Measurements from ENCODE around the gene NPHP4. TPM values are rescaled to one million over a fixed set of nuclear protein-coding genes. Genes with fewer than 3 reads are reported as not detected.

The NPHP4 gene
- total and polyA plus RNA-seq, 9 of the 15 experiments (the other 6 are each of a cell fraction or from before 2014, with no cell fraction given): 0.52 to 26.2 (median 6.7) TPM

- POLR2A ChIA-PET: interaction anchor here (0.7 to 2.4 kb wide), 5 partner anchors 9 to 75 kb away, joined by 3 to 7 read pairs (median 4); no protein-coding TSS in a partner anchor
- in situ Hi-C loops (cut with MboI): no loop called here
- no peak for FAIRE-seq
- no peaks in the 10 kb centered on the region for H3K27me3 ChIP-seq (ENCODE audit: control insufficient read depth in 2 of 2, insufficient read depth in 2 of 2, low read length in 2 of 2)
- H3K9ac ChIP-seq (ENCODE audit: insufficient read depth in 1 of 2, low read depth in 2 of 2, low read length in 2 of 2): peak overlapping the region in 1 of 2 experiments; percentile 23; a peak in 1 of 4 replicates
- no peak for DNase-seq (ENCODE audit: extremely low read depth in 1 of 4, low spot score in 3 of 4)
- TF ChIP-seq CTCF (IDR thresholded peaks at IDR 0.05 in 2 of 3, conservative IDR thresholded peaks at IDR 0.05 in 1 of 3; ENCODE audit: insufficient read depth in 2 of 3, low read depth in 1 of 3, low read length in 3 of 3) (peak in 1 of 3 experiments; percentile 58; a peak in 2 of 6 replicates), EP400 (IDR thresholded peaks at IDR 0.05) (no peak), ZBTB8A (IDR thresholded peaks at IDR 0.05; ENCODE audit: partially characterized antibody) (no peak), POLR2G (IDR thresholded peaks at IDR 0.05; ENCODE audit: low read depth, low read length) (peak; percentile 32; the same call in 1 of the 2 replicates)
- no peak overlapping the region for H3K27ac ChIP-seq (ENCODE audit: extremely low read depth, low read depth, low read length)
- H2AFZ ChIP-seq (ENCODE audit: low read depth, low read length): no peak overlapping the region
- WGBS (ENCODE audit: insufficient coverage, low coverage, missing lambda C conversion rate): 78% methylated on average over 33 of the region's 33 CpGs
- H3K9me1 ChIP-seq (ENCODE audit: control insufficient read depth, insufficient read depth, low read length): peaks cover 10% of the 10 kb centered on the region
- H3K4me2 ChIP-seq (ENCODE audit: insufficient read depth, low read length): no peak overlapping the region
- intact Hi-C loops (cut with micrococcal nuclease): no loop called here
- peaks cover 35% of the 10 kb centered on the region for H4K20me1 ChIP-seq (replicated peaks; ENCODE audit: control insufficient read depth, insufficient read depth, low read length)
- no peaks in the 10 kb centered on the region for H3K36me3 ChIP-seq (ENCODE audit: control insufficient read depth, insufficient read depth, low read length)
- H3K4me3 ChIP-seq: no peak overlapping the region
- H3K79me2 ChIP-seq (ENCODE audit: control insufficient read depth, insufficient read depth, low read length): no peaks in the 10 kb centered on the region; the same call in 2 of the 3 replicates
- CTCF ChIA-PET (ENCODE audit: low intra/inter-chr PET ratio): no interaction called here
- H3K4me1 ChIP-seq (replicated peaks in 1 of 2; ENCODE audit: control insufficient read depth in 2 of 2, insufficient read depth in 2 of 2, low read length in 2 of 2): peaks cover 14 to 59% of the 10 kb centered on the region in 2 experiments
- no TSS peak for BruUV-seq (replicated peaks)
- H3K9me3 ChIP-seq (replicated peaks; ENCODE audit: control insufficient read depth, insufficient read depth, low read depth, low read length): no peaks in the 10 kb centered on the region
- ATAC-seq: no peak
These were observed 10.7 kb upstream of the NPHP4 start for GRCh38 chr1:6002714-6003501.
